Germinal center (tissue), 1 donor: ENCODE measurements around the gene HPSE2.
"Not testable (repeated sequence)": the region's sequence is repeated elsewhere in the genome, so short reads cannot be mapped to it uniquely, and the experiment has no call there.

ENCODE experiments used
- DNase-seq: peaks from one replicate; pipeline ENCODE4 v3.0.0; 2012; ENCODE audit warnings: mixed read lengths, low spot score

Gene HPSE2

DNA sequence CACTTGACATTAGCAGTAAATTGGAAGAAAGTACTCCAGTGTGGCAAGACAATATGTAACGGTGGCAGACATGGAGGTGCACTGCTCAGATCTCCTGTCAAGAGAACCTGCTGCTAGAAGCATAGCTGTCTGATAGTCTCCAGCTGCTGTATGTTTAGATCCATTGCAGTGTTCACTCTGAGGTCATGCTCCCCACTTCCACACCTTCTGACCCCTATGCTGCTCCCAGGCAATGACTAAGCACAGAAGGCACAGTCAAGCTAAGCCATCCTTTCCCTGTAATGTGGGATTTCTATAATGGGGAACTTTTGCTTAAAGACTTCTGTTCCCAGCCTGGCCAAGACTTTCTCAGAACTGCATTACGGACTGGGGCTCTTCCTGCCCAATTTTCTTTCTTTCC lies 315.8 kb downstream of the HPSE2 start:
- no peak for DNase-seq

DNA sequence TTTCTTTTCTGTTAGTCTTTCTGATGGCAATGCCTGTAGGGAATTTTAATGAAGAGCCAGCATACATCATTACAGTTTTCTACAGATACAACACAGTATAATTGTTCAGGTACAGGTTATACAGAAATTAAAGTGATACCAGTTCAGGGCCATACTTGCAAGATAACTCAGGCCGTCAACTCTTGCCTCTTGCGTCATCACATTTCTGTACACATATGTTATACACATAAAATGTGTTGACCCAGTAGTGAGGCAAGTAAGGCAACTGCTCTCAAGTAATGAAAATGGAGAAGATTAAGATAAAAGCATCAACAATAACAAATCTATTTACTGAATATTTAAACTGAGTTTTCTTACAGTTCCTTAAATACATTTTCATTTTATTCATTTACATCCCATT lies 317.8 kb downstream of the HPSE2 start:
- no peak for DNase-seq

GRCh38 chr10:98916526-98917125 lies 319.0 kb downstream of the HPSE2 start:
- no peak for DNase-seq

DNA sequence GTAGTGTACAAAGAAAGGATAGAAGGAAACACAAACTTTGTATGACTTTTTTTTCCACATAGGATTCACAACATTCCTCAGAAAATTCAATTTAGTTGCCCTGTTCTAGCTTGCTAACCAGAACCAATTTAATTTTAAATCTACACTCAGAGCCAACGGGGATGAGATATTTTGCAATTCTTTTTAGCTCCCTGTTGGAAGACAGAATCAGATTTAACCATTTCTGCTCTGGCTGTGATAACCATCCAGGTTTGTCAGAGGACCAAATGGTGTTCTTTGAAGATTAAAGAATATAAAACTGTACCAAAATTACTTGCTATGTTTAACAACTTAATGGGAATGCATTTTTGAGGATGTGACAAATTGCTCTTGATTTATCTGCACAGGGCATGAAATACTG lies 319.7 kb downstream of the HPSE2 start:
- DNase-seq: no peak

- DNase-seq: no peak
These were observed 325.1 kb downstream of the HPSE2 start for GRCh38 chr10:98910546-98910945.

- DNase-seq: no peak
These were observed 325.6 kb downstream of the HPSE2 start for GRCh38 chr10:98910048-98910447.

- DNase-seq: no peak
These were observed 326.8 kb downstream of the HPSE2 start for GRCh38 chr10:98908868-98909267.

DNA sequence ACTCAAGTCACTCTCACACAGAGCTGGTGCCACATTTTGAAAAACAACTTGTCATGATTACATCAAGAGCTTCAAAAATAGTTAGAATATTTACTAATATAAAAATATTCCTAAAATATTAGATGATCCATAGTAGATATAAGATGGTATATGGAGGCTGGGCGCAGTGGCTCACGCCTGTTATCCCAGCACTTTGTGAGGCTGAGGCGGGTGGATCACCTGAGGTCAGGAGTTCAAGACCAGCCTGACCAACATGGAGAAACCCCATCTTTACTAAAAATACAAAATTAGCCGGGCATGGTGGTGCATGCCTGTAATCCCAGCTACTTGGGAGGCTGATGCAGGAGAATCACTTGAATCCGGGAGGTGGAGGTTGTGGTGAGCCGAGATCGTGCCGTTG lies 327.4 kb downstream of the HPSE2 start:
- not testable (repeated sequence) for DNase-seq

- DNase-seq: no peak
These were observed 334.1 kb downstream of the HPSE2 start for GRCh38 chr10:98901441-98902110.

DNA sequence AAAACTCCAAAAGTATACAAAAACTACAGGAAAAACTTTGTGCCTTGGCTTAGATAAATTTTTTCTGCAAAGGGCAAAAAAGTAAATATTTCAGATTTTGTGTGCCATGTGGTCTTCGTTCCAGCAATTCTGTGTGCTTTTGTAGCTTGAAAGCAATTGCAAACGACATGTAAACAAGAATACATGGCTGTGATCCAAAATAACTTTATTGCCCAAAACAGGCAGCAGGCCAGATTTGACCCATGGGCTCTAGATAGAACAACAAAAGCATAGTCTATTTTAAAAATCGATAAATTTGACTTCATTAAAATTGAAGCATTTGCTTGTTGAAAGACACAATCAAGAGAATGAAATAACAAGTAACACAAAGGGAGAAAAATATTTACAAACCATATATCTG lies 336.6 kb downstream of the HPSE2 start:
- DNase-seq: no peak

DNA sequence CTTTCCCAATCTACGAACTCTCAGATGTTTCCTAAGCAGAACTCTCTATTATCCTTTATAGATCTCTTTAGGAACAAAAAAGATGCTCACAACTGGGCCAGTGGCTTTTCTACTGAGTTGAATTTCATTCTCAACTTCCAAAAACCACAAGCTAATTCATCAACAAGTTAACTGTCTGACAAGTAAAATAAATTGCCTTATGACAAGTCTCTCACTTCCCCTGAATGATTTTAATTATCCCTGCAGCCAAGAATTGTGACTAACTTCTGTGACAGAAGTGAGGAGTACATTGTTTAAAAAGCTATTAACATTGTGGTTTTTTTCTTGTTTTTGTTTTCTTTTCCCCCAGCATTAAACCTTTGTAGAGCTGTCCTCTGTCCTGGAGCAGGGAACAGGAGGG lies 343.1 kb downstream of the HPSE2 start:
- DNase-seq: no peak

DNA sequence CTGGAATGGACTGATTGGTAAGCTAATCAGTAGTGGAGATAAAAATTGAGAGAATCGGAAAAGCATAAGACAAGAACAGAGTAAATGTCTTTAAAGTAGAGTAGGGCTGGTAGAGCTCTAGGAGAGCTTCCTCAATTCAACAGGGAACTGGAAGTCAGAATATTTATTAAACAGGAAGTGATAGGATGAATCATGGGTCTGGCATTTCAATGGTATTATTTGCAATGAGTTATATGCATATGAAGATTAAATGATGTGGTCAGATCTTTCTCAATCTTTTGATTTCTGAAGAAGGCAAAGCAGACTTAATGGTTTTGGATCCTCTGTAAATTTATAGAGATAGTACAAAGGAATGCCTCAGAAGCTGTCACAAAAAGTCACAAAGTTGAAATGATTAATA lies 349.0 kb downstream of the HPSE2 start:
- DNase-seq: no peak

DNA sequence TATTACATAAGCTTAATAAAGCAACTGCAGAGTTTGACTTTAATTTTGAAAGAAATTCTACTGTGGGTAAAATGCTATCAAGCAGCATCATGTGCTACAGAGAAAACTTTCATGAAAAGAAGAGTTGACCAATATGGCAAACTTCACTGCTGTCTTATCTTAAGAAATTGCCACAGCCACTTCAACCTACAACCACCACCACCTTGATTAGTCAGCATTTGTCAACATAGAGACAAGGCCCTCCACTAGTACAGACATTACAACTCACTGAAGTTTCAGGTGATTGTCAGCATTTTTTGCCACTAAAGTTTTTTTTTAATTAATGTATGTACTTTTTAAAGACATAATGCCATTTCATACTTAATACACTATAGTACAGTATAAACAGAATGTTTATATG lies 350.3 kb downstream of the HPSE2 start:
- DNase-seq: no peak

DNA sequence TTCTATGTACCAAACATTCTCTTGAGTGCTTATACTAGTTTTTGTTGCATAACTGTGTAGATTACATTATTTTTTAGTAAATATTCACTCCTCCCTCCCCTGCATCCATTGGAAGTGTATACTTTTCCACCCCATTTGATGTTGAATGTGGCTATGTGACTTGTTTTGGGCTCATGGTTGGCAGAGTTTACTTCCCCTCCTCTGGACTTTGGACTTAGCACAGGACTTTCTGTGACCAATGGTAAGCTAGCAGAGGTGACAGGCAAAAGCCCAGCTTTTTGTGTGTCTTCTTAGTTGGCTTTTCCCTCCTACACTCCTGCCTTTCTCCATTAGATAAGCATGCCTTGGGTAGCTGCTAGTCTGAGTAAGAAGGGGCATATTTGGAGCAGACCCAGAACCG lies 353.9 kb downstream of the HPSE2 start:
- no peak for DNase-seq

DNA sequence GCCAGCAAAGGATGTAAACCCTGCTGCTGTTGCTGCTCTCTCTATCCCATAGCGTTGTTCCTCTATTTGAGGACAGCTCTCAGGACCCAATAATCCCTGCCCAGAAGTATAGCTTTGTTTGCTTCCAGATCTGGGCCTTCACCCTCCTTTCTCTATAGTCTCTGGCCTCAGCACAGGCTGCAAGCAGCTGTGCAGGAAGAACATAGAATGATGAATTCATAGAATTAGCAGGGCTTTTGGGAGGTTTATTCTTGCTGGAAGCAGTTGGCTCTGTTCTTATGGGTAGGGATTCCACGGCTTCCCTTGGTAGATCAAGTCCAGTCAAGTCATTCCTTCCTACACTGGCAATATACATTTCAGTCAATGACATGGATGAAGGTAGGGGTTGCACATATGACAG lies 354.7 kb downstream of the HPSE2 start:
- no peak for DNase-seq

DNA sequence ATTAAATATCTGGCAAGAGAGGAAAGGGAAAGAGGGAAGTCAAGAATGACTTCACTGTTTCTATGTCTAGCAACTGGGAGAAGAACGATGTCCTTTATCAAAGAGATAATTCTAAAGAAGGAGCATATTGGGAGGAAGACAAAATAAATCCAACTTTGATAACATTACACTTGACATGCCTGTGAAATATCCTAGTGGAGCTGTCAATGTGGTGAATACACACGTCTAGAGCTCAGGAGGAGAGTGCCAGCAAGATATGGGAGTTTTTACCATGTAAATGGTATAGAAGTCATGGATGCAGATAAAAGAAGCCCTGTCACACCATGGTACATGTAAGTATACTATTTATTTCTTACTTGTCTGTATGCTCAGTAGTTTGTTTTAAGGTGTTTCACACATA lies 356.7 kb downstream of the HPSE2 start:
- no peak for DNase-seq

- no peak for DNase-seq
These were observed 357.2 kb downstream of the HPSE2 start for GRCh38 chr10:98878418-98878817.

- no peak for DNase-seq
These were observed 373.7 kb downstream of the HPSE2 start for GRCh38 chr10:98861962-98862361.

GRCh38 chr10:98858525-98858924 lies 377.1 kb downstream of the HPSE2 start:
- no peak for DNase-seq

- no peak for DNase-seq
These were observed 380.1 kb downstream of the HPSE2 start for GRCh38 chr10:98855403-98856189.

- no peak for DNase-seq
These were observed 383.0 kb downstream of the HPSE2 start for GRCh38 chr10:98852686-98853085.

DNA sequence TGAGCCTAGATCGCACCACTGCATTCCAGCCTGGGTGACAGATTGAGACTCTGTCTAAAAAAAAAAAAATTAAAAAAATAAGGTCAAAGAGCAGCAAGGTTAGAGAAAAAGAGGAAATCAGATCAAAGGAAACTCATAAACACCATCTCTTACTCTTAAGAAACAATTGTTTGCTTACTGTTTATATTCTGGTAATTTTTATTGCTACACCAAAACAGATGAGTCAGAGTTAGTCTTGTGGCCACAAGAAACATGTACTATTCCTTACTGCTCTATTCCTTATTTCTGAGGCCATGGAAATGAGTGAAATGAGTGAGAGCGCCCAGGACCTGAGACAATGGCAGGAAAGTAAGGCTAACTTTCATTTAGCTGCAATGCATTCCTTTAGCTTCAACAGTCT lies 387.3 kb downstream of the HPSE2 start:
- no peak for DNase-seq

- no peak for DNase-seq
These were observed 388.9 kb downstream of the HPSE2 start for GRCh38 chr10:98846787-98847186.
